ENCODE data around the gene PHLDA2. TPM values are rescaled to one million over a fixed set of nuclear protein-coding genes. Genes with fewer than 3 reads are reported as not detected.

PHLDA2 gene
- total RNA-seq, 6 donors from 2014 or later, result 8.6 to 38.9 (median 21.0) TPM; not detected in 1

DNA sequence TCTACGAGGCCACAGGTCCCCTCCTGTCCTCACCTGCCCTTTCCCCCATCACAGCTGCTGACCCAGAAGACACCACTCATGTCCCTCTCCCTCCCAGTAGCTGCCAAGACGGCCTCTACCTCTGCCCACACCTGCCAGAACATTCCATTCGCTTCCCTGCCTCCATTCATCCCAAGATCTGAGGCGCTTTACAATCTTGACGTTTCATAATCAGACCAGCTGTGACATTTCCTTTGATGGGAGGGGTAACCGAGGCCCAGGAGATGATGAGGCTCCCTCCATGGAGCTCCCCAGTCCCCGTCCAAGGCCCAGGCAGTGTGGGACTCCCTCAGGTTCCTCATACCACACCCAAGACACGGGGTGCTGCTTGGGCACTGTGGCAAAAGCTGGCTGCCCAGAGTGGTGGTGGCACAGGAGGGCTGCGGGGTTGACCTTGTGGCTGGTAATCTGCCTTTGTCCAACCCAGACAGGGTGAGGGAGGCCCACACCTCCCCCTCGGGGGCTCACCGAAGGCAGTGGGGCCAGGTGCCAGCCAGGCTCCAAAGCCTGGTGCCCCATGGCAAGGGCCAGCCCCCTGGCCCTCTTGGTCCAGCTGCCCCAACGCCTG is 17.3 kb downstream of the PHLDA2 start:
- H3K4me3 ChIP-seq, result no peak overlapping the region
- ATAC-seq (ENCODE audit: low FRiP score in 2 of 2) (peak in 1 of 2 donors; percentile 23), DNase-seq (peak in 1 of 2 donors; percentile 78)
- TF ChIP-seq, protein P1, sequence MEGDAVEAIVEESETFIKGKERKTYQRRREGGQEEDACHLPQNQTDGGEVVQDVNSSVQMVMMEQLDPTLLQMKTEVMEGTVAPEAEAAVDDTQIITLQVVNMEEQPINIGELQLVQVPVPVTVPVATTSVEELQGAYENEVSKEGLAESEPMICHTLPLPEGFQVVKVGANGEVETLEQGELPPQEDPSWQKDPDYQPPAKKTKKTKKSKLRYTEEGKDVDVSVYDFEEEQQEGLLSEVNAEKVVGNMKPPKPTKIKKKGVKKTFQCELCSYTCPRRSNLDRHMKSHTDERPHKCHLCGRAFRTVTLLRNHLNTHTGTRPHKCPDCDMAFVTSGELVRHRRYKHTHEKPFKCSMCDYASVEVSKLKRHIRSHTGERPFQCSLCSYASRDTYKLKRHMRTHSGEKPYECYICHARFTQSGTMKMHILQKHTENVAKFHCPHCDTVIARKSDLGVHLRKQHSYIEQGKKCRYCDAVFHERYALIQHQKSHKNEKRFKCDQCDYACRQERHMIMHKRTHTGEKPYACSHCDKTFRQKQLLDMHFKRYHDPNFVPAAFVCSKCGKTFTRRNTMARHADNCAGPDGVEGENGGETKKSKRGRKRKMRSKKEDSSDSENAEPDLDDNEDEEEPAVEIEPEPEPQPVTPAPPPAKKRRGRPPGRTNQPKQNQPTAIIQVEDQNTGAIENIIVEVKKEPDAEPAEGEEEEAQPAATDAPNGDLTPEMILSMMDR (IDR thresholded peaks at IDR 0.05), result no peak
- TF ChIP-seq EP300 (IDR thresholded peaks at IDR 0.05) (no peak), POLR2A (IDR thresholded peaks at IDR 0.05) (no peak), POLR2AphosphoS5 (IDR thresholded peaks at IDR 0.05) (no peak)
- no peaks in the 10 kb centered on the region for H3K36me3 ChIP-seq
- H3K9me3 ChIP-seq, result no peaks in the 10 kb centered on the region
- H3K27ac ChIP-seq, result peak overlapping the region in 3 of 4 donors; percentile 63 to 74 (median 69)
- no peaks in the 10 kb centered on the region for H3K27me3 ChIP-seq
- peaks cover 10 to 39% (median 23%) of the 10 kb centered on the region in 4 donors for H3K4me1 ChIP-seq
- WGBS, 2 donors, result 61 to 67% methylated on average over 8 to 10 of the region's 12 CpGs

DNA sequence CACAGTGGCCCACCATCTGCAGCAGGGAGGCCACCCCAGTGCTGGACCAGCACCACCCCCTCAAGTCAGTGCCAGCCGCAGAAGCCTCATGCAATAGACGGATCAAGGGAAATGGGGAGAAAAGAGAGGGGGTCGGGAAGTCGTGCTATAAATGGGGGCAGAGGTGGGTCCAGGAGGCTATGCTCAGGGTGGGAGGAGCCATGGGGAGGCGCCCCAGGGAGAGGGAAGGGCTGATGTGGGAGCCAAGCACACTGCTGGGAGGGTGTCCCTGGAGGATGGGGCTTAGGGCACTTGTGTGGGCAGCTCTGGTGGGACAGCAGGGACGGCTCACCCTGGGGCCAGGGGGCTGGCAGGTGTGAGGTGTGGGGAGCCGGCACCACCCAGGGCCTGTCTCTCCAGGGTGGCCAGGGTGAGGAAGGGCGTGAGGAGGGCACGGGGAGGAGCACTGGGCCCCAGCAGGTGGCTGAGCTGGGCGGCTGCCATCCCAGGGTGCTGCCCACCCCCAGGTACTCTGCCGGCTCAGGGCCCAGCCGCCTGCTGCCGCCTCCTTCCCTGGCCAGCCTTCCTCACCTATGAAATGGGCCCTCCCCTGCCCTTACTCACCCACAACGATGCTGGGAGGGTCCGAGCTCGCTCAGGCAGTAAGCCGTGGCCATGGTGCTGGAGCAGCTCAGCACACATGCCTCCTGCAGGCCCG is 18.0 kb downstream of the PHLDA2 start:
- no peaks in the 10 kb centered on the region for H3K36me3 ChIP-seq
- WGBS, 2 donors, result 90% methylated on average over 12 to 17 of the region's 18 CpGs
- H3K27me3 ChIP-seq, result no peaks in the 10 kb centered on the region
- no peak overlapping the region for H3K4me3 ChIP-seq
- H3K4me1 ChIP-seq, result peaks cover 10 to 39% (median 23%) of the 10 kb centered on the region in 4 donors
- TF ChIP-seq EP300 (IDR thresholded peaks at IDR 0.05), result no peak
- TF ChIP-seq, protein P1 (IDR thresholded peaks at IDR 0.05), result no peak
- no peak for TF ChIP-seq POLR2AphosphoS5 (IDR thresholded peaks at IDR 0.05)
- no peak for TF ChIP-seq POLR2A (IDR thresholded peaks at IDR 0.05)
- ATAC-seq (ENCODE audit: low FRiP score in 2 of 2) (no peak), DNase-seq (peak in 1 of 2 donors; percentile 63)
- H3K27ac ChIP-seq, result peak overlapping the region in 2 of 4 donors; percentile 31 to 74
- H3K9me3 ChIP-seq, result no peaks in the 10 kb centered on the region

DNA sequence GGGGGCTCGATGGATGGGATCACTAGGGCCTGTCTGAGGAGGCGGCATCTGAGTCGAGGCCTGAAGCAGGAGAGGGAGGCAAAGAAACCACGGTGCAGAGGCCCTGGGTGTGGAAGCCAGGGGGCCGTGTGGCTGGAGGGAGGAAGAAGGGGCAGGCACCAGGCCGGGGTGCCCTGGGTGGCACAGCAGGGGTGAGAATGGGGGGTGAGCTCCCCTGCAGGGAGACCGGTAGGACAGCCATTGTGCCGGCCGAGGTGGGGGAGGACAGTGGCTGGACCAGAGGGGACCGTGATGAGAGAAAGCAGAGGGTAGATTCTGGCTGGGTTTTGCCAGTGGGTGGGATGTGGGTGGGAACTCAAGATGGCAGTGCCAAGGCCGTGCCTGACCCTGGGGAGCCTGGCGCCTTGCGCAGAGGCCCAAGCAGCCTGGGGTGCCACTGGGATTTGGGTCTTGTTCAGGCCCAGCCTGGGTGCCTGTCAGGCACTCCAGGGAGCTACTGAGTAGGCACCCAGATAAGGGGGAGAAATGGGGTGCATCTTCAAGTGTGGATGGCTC is 18.7 kb downstream of the PHLDA2 start:
- 92 to 94% methylated on average over 13 of the region's 13 CpGs for WGBS, 2 donors
- DNase-seq, result peak in 1 of 2 donors; percentile 71
- no peak for ATAC-seq (ENCODE audit: low FRiP score in 2 of 2)
- H3K4me1 ChIP-seq, result peaks cover 10 to 39% (median 23%) of the 10 kb centered on the region in 4 donors
- H3K27me3 ChIP-seq, result no peaks in the 10 kb centered on the region
- TF ChIP-seq EP300 (IDR thresholded peaks at IDR 0.05), result no peak
- TF ChIP-seq POLR2AphosphoS5 (IDR thresholded peaks at IDR 0.05), result no peak
- TF ChIP-seq POLR2A (IDR thresholded peaks at IDR 0.05), result no peak
- TF ChIP-seq, protein P1 (IDR thresholded peaks at IDR 0.05), result no peak
- no peaks in the 10 kb centered on the region for H3K9me3 ChIP-seq
- no peak overlapping the region for H3K27ac ChIP-seq
- no peaks in the 10 kb centered on the region for H3K36me3 ChIP-seq
- no peak overlapping the region for H3K4me3 ChIP-seq

DNA sequence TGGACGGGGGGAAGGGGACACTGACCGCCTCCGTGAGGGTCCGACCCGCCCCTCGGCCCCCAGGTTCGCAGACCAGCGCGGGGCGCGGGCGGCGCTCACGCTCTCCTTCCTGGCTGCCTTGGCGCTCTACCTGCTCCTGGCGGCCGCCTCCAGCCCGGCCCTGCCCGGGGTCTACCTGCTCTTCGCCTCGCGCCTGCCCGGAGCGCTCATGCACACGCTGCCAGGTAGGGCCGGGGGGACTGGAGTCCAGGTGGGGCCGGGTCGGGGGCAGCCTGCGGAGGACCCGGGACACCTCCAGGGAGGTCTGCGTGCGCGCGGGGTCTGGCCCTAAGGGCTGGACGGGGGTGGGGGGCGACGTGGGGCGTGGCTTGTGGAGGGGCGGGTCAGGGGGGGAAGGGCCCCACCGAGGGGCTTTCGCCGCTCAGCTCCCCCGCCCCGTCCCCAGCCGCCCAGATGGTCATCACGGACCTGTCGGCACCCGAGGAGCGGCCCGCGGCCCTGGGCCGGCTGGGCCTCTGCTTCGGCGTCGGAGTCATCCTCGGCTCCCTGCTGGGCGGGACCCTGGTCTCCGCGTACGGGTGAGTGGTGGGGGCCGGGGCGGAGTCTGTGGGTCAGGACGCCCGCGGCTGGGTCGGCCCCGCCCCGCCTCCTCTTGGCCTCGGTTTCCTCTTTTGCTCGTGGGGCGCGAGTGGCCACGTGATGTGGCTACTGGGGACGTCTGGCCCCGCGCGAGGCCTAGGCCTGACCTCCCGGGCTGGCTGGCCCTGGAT is 19.9 kb downstream of the PHLDA2 start:
- DNase-seq, result peak in 1 of 2 donors; percentile 83
- TF ChIP-seq, protein P1 (IDR thresholded peaks at IDR 0.05), result no peak
- TF ChIP-seq POLR2A (IDR thresholded peaks at IDR 0.05) (no peak), POLR2AphosphoS5 (IDR thresholded peaks at IDR 0.05) (no peak), EP300 (IDR thresholded peaks at IDR 0.05) (no peak)
- 47% methylated on average over 14 of the region's 78 CpGs; no CpG with 5 or more reads in 1 of the 2 donors for WGBS, 2 donors
- Histone ChIP-seq H3K4me3 (no peak overlapping the region), H3K27ac (no peak overlapping the region), H3K9me3 (no peaks in the 10 kb centered on the region), H3K36me3 (no peaks in the 10 kb centered on the region), H3K27me3 (no peaks in the 10 kb centered on the region), H3K4me1 (peaks cover 10 to 35% (median 20%) of the 10 kb centered on the region in 4 donors)
- peak in 1 of 2 donors; percentile 16 for ATAC-seq (ENCODE audit: low FRiP score in 2 of 2)

Data from upper lobe of left lung (tissue), 6 donors.